GM19043 (cell line): ENCODE data around the gene OR8I2.
"Not testable (repeated sequence)": the region's sequence is repeated elsewhere in the genome, so short reads cannot be mapped to it uniquely, and the experiment has no call there.

ENCODE experiments used
- ATAC-seq: cut with Tn5 transposase; IDR thresholded peaks from one replicate; pipeline ENCODE4 v1.9.1; 2021; ENCODE audit warnings: low read depth; ENCODE audit not compliant: unreplicated experiment

Gene OR8I2

DNA sequence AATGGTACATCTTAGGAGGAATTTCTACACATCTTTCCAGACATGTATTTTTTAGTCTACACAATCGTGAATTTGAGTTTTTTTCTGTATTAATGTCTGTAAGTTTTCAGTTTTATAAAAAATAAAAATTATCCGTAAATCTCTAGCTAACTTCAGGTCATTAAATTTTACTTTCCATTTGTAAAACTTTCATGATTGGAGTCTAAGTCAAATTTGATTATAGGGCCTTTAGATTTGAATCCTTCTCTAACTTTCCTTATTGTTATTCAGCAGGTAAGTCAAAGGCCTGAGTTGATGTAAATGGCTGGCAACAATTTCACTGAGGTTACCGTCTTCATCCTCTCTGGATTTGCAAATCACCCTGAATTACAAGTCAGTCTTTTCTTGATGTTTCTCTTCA, at the start of gene OR8I2:
OR8I2 (plus strand) TSS at position 301 of the 400 bp plus-strand sequence; CDS start at position 301, 0 bp downstream.
- ATAC-seq = no peak

DNA sequence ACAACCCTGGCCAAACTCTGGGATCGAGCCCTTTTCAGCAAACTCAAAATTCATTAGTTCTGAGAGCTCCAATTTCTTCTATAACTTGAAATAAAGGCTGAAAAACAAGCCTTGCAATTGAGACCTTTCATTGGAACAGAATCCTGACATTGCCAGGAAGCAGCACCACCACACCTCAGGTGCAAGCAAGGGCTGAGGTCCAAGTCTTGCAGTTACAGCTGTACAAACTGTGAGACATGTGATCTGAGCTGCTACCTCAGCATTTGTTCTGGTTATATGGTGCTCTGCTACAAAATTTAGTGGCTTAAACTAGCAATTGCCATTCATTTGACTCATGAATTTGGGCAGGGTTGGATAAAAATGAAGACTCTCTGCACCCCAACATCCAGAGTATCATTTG, 47.6 kb upstream of the OR8I2 start:
- ATAC-seq = no peak

DNA sequence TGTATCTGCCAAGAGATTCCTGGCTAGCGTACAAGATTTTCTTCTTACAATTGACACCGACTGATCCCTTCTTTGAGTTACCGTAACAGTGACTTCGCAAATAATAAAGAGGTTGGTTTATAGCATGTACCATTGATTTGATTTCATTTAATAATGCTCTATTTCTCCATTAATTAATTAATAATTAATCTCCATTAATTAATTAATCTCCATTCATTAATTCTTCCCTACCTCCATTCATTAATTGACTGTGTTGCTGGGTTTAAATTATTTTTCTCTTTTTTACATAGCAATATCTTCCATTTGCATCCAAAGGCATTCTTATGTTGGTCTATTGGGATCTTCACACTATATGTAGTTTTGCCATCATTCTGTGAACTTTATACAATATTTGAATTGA, 44.6 kb upstream of the OR8I2 start:
- ATAC-seq = no peak

DNA sequence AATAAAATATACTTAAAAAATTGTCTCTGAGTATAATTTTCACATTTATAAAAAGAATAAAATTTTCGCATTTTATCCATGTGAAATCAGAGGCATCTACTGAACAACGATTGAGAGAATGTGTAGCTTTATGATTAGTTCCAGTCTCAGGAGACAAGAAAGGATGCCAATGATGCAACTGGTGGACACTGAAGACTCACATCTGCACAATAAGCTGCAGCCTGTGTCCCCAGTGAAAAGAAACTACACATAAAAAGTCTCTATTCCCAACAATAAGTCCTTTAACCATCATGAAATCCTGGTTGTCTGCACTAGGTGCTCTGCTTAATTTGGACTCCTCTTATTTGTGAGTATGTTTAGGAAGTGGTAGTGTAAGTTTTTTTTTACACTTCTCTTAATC, 43.6 kb upstream of the OR8I2 start:
- ATAC-seq = no peak

DNA sequence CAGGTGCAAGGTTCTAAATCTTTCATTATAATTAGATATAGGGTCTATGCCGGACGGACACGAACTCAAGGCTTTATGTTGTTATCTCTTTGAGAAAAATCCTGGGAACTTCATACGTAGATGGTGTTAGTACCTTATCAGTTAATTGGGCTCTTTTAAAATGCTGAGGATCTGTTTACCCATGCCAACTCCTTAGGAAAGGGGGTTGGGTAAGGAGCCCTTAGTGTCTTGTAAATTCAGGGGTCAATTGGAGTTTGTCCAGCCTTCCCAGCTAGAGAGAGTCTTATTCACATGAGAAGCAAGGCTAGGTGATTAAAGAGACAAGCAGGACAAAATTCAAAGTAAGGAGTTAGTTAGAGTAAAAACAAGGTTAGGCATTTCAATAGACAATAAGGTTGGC, 36.7 kb upstream of the OR8I2 start:
- ATAC-seq = not testable (repeated sequence)

DNA sequence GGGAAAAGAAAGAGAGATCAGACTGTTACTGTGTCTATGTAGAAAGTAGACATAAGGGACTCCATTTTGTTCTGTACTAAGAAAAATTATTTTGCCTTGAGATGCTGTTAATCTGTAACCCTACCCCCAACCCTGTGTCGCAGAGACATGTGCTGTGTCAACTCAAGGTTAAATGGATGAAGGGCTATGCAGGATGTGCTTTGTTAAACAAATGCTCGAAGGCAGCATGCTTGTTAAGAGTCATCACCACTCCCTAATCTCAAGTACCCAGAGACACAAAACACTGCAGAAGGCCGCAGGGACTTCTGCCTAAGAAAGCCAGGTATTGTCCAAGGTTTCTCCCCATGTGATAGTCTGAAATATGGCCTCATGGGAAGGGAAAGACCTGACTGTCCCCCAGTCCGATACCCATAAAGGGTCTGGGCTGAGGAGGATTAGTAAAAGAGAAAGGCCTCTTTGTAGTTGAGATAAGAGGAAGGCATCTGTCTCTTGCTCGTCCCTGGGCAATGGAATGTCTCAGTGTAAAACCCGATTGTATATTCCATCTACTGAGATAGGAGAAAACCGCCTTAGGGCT, 35.4 kb upstream of the OR8I2 start:
- ATAC-seq = not testable (repeated sequence)

DNA sequence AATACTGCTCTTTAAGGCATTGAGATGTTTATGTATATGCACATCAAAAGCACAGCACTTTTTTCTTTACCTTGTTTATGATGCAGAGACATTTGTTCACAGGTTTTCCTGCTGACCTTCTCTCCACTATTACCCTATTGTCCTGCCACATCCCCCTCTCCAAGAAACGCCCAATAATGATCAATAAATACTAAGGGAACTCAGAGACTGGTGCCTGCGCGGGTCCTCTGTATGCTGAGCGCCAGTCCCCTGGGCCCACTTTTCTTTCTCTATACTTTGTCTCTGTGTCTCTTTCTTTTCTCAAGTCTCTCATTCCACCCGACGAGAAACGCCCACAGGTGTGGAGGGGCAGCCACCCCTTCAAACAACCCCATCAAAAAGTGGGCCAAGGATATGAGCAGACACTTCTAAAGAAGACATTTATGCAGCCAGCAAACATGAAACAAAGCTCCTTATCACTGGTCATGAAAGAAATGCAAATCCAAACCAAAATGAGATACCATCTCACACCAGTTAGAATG, 34.8 kb upstream of the OR8I2 start:
- ATAC-seq = not testable (repeated sequence)

DNA sequence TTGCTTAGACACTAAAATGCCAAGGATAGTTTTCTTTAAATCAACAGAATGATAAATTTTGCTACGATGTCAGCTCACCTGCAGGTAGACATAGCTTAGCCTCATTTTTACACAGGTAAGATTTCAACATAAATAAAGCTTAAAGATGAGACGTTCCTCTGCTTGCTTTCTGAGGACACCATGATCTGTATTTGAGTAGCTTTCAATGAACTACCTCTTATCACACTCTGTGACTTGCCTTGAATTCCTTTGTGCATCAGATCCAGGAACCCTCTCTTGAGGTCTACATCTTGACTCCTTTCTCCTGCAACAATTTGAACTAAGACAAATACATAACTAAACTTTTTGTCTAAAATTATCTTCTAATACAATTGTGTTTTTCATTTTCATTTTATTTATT, 26.1 kb upstream of the OR8I2 start:
- ATAC-seq = no peak

DNA sequence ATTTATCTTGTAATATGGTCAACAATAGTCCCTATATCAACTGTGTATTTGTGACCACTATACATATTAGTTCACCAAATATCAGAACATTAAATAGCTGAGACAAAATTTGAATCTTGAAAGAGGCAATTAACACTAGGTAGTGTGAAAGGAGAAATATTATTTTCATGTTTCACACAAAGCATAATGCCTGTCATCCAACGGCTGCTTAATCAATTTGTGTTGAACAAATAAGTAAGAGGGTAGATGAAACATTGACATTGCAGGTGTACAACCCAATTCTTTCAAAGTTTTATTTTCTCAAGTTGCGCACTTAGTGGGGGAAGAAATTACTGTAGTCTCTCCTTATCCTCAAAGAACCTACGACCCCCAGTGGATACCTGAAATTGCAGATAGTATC, 3.4 kb upstream of the OR8I2 start:
- no peak for ATAC-seq

DNA sequence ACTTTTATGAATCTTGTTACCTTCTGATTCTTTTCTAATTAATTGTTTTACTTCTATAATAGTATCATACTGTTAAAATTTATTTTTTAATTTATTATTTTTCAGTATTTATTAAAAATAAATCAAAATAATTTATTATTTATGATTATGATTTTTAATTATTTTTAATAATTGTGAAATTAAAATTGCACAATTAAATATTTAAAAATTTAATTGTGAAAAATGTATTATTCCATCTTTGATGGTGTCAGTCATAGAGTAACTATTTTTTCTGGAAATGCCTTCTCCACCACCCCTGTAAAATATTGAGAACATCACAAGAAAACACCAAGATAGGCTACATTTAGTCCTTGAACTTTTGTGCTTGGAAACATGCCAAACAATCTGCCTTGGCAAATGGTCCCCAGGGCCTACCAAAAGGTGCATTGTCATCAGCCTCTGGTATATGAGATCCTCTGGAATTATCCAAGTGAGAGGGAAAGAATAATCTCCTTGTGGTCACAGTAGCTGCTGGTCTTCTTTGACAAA, 10.2 kb downstream of the OR8I2 start, which contains the start of gene OR8H2:
OR8H2 (plus strand) TSS at position 478 of the 528 bp plus-strand sequence. CDS start 1,356 bp downstream, outside the sequence.
- no peak for ATAC-seq

DNA sequence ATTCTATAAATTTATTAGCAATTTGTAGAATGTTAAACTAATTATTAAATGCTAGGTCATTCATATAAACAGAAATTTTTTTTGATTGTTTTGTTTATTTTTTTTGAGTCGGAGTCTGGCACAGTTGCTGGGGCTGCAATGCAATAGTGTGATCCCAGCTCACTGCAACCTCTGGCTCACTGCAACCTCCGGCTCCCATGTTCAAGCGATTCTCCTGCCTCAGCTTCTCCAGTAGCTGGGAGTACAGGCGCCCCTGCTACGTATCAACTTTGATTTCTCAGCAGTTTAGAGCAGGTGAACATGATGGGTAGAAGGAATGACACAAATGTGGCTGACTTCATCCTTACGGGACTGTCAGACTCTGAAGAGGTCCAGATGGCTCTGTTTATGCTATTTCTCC, 29.0 kb downstream of the OR8I2 start, which contains the start of gene OR8H3:
OR8H3 (plus strand) TSS at position 301 of the 400 bp plus-strand sequence; CDS start at position 301, 0 bp downstream.
- ATAC-seq = no peak

DNA sequence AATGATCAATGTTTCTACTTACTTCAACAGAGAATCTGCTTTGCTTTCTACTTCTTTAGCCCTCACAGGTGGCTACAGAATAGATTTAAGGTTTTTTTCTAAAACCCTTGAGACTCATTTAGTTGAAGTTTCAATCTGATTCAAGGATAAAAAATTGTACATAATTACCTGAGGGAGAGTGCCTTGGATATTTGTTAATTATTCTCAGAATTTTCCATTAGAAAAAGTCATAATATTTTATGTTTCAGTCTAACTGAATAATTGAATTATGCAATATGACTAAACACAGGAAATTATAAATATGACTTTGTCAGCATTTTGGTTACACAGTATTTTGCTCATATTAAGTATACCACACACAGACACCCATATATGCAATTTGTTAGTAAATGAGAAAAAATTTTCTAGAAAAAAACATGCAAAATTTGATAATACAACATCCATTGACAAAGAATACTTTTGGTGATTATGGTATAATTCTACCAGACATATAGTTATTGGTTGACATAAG, 47.1 kb downstream of the OR8I2 start, which contains the start of gene OR8J3:
OR8J3 (minus strand) TSS at position 51 of the 511 bp plus-strand sequence. CDS start 2,483 bp downstream, outside the sequence.
- no peak for ATAC-seq

DNA sequence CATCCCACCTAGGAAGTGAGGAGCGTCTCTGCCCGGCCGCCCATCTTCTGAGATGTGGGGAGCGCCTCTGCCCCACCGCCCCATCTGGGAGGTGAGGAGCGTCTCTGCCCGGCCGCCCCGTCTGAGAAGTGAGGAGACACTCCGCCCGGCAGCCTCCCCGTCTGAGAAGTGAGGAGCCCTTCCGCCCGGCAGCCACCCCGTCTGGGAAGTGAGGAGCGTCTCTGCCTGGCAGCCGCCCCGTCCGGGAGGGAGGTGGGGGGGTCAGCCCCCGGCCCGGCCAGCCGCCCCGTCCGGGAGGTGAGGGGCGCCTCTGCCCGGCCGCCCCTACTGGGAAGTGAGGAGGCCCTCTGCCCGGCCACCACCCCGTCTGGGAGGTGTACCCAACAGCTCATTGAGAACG, 50.6 kb downstream of the OR8I2 start:
- not testable (repeated sequence) for ATAC-seq
